GM19438 (cell line): ENCODE measurements around the gene ZBTB46.
A peak's percentile ranks its signal among the peaks of the same experiment; 100 is the strongest.

Experiments
- ATAC-seq: cut with Tn5 transposase; IDR thresholded peaks from one replicate; pipeline ENCODE4 v1.9.1; 2021; ENCODE audit warnings: low read depth; ENCODE audit not compliant: unreplicated experiment

Gene ZBTB46

DNA sequence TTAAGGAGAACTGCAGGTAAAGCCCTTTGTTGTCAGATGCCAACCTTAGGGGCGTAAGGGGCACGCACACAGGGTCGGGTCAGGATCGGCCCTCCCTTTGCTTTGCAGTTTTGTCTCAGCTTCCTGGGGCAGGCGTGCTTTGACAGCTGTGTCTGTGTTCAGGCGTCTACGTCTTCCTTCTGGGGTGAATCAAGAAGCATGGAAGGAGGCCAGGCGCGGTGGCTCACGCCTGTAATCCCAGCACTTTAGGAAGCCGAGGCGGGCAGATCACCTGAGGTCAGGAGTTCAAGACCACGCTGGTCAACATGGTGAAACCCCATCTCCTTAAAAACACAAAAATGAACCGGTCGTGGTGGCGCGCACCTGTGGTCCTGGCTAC is 121.9 kb downstream of the ZBTB46 start:
- no peak for ATAC-seq

DNA sequence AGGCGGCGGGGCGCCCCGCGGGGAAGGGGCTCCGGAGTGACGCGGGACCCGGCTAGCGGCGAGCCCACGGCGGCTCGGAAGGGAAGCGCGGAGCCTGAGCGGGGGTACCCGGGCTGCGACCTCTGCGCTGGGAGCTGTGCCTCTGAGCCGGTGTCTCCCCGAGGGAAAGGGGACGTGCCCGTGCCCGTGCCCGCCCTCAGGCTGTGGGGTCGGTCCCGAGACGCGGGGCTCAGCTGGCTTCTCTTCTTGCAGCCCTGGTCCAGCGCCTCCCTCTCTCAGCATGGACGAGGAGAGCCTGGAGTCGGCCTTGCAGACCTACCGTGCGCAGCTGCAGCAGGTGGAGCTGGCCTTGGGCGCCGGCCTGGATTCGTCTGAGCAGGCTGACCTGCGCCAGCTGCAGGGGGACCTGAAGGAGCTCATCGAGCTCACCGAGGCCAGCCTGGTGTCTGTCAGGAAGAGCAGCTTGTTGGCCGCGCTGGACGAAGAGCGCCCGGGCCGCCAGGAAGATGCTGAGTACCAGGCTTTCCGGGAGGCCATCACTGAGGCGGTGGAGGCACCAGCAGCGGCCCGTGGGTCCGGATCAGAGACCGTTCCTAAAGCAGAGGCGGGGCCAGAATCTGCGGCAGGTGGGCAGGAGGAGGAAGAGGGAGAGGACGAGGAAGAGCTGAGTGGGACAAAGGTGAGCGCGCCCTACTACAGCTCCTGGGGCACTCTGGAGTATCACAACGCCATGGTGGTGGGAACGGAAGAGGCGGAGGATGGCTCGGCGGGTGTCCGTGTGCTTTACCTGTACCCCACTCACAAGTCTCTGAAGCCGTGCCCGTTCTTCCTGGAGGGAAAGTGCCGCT is 122.5 kb downstream of the ZBTB46 start:
- no peak for ATAC-seq

GRCh38 chr20:63707558-63708300 is 123.3 kb downstream of the ZBTB46 start, which contains the start of the genes ARFRP1 and ZGPAT:
ARFRP1 (minus strand) TSS chr20:63707976; CDS start chr20:63707091, 885 bp downstream.
ZGPAT (plus strand) TSS chr20:63708039; CDS start chr20:63708581, 542 bp downstream.
- ATAC-seq, result peak; percentile 57

DNA sequence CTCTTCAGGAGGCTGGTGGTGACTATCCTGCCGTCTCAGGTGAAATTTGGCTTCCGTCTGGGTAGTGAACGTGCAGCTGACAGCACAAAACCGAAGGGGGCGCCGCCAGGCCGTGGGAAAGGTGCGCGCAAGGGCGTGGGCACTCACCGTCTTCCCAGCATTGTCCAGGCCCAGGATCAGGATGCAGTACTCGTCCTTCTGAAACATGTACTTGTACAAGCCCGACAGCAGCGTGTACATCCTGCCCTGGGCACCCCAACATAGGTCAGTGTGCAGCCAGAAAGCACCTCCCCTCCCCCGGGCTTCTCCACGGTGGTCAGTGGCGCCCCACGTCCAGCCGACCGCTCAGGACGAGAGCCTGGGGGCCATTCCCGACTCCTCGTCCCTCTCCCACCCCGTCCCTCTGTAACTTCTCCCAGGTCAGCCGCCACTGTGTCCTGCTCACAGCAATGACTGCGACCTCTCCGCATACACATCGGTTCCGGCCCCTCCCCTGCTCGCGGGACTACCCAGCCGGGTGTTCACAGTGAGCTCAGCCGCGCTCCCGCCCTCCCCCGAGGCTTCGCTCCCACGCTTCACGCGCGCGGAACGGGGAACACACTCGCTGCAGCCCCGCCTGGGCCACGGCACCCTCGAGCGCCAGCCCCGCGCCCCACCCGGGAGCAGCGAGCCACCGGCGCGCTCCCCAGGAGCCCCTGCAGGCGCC is 124.1 kb downstream of the ZBTB46 start:
- ATAC-seq, result peak; percentile 22

- no peak for ATAC-seq
Observed at GRCh38 chr20:63706027-63706695, 124.9 kb downstream of the ZBTB46 start.

GRCh38 chr20:63705232-63706026 is 125.6 kb downstream of the ZBTB46 start:
- no peak for ATAC-seq

DNA sequence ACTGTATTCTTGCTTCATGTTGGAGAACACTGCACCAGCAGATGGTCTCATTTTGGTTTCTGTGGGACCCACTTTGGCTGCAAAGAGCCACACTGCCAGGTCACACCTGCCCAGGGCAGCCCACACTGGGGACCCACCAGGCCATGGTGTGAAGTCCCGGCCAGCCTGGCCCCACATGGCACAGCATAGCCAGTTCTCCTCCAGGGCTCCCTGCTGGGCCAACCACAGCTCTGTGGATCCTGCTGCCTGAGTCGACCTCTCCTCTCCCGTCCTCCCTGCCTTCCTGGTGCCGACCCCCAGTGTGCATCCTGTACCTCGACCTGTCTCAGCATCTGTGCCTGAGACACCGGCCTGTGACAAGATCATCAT is 126.3 kb downstream of the ZBTB46 start:
- ATAC-seq, result no peak

- ATAC-seq, result no peak
Observed at GRCh38 chr20:63703976-63704748, 126.9 kb downstream of the ZBTB46 start.

DNA sequence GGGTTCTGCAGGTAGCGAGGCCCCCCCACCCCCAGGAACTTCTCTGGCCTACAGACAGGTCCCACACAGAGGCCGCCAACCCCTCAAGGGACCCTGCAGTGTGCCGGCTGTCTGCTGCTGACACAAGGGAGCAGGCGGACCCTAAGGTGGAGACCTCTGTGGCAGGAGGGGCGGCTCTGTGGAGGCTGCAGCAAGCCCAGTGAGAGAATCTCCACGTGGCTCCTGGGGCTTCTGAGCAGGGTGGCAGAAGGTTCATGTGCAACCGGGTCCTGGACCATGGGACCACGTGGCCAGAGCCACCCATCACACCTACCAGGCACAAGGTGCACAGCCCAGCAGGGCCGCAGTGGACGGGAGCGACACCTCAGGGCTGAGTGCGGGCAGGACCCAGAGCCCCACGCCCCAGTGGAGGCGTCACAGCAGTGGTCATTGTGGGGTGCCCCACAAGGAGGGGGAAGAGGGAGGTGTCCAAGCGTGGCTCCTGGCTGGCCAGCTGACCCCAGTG is 127.5 kb downstream of the ZBTB46 start:
- ATAC-seq, result no peak

DNA sequence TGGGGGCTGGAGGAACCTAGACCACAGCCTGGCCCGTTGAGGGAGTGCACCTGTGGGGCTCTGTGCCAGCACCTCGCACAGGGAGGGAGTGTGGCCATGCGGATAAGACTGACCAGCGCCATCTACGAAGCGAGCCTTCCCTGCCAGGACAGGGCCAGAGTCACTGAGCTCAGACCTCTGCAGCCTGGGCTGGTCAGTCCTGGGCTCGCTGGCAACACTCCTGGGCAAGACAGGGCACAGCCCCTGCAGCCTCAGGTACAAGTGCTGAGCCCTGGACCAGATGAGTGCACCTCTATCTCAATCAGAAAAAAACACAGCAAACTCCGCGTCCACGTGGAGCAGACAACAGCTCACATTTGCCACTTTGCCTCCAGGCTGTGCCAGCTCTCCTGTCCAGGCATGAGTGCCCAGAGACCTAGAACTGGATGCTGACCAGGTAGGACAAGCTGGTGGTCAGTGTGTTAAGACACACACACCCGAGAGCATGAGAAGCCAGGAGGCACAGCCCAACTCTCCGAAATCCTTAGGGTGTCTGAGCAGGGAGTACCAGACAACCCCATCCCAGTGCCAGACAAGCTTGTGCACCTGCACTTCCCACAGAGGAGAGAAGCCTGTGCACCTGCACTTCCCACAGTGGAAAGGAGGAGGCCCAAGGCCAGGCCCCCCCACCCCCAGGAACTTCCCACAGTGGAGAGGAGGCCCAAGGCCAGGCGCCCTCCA is 128.2 kb downstream of the ZBTB46 start:
- ATAC-seq, result no peak

GRCh38 chr20:63702036-63702665 is 128.9 kb downstream of the ZBTB46 start:
- no peak for ATAC-seq

- no peak for ATAC-seq
Observed at GRCh38 chr20:63701329-63702035, 129.6 kb downstream of the ZBTB46 start.

DNA sequence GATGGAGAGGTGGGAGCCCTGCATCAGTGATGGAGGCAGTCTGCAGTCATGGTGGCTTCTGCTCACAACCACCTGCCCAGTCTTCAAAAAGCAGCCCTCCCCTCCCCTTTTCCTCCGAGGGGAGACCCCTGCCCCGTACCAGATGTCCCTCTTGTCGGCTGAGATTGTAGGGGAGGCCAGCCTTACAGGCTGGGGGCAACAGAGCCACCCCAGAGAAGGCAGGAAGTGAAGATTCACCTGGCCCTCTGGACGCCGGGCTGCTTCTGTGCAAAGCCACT is 130.1 kb downstream of the ZBTB46 start:
- ATAC-seq, result no peak

DNA sequence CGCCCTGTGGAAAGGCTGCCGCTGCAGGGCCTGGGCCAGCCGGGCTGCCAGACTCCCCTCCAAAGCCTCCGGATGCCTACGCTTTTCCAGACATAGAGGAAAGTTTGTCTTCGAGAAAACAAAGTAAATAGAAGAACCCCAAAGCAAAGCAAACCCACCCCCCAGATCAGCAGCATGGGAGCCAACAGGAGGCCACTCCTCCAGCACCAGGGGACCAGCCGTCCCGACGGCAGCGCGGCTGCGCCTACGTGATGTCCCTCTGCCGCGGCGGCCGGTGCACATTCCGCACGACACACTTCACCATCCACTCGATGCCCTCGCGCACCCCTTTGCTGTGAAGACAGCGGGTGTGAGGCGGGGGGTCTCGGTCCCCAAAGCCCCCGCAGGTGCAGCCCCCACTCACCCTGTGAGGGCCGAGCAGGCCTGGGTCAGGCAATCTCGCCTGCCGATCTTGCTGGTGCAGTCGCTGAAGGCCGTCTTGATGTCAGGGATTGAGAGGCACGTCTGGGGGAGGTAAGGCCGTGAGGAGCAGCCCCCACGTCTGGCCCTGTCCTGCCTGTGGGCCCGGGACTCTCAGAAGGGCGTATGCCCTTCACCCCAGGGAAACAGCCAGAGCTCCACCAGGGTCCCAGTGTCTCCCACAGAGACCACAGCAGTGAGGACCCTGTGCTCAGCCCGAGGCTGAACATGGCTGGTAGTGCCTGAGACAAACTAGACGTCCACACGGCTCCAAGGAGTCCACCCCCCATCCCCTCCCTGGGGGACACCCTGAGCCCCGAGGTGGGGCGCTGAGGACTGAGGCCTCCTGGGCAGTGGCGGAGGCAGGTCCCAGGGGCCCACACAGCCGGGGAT is 130.6 kb downstream of the ZBTB46 start:
- ATAC-seq, result no peak

DNA sequence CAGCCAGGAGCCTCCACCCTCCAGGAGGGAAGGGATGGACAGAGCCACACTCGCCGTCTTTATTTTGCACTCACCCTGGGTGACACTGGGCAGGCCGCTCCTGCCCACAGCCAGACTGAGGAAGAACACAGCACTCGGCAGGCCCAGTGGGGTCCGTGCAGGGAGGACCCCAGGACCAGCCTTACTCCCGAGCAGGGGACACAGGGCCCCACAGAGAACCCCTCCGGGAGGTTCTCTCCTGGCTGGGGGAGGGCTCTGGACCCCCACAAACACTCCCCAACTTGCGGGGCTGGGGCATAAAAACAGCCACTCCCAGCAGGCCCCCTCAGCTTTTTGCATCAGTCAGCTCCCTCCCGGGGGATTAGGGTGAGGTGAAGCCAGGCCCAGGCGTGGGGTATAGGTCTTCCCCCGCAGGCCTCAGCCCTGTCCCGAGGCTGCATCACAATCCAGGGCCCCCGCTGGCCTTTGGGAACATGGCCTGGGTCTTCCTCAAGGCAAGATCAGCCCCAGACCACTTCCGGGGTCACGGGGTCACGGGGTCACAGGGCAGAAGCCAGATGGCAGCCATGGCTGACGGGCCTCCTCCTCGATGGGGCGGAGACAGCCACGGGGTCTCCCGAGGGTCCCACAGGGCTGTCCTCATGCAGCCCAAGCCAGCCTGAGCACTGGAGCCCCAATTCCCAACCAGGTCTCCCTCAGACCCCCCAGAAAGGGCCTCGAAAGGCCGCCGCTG is 131.4 kb downstream of the ZBTB46 start:
- ATAC-seq, result no peak
